Caco-2 (cell line): ENCODE measurements around the gene PAM. TPM values are rescaled to one million over a fixed set of nuclear protein-coding genes. Genes with fewer than 3 reads are reported as not detected.
A peak's percentile ranks its signal among the peaks of the same experiment; 100 is the strongest.

Source experiments
- BruUV-seq: library from RNA; stranded (reverse); fragments of 400-500 nt; replicated peaks from 2 replicates; lab custom pipeline; 2021; lab: Mats Ljungman, UMichigan
- CTCF ChIA-PET: fragments of 300-600 bp; sonication (Branson Sonifier 250); formaldehyde crosslinking; loops from one replicate; lab custom pipeline; 2022; ENCODE audit warnings: antibody characterized with exemption; lab: Charles Lee
- POLR2A ChIA-PET: fragments of 300-600 bp; sonication (Branson Sonifier 250); formaldehyde crosslinking; loops from one replicate; lab custom pipeline; 2022; ENCODE audit warnings: antibody characterized with exemption; lab: Charles Lee
- DNase-seq, 2 experiments: peaks; one replicate each; pipeline versions ENCODE4 v3.0.0 to v3.0.0-alpha.2; 2020 to 2022
- H3K27me3 ChIP-seq: replicated peaks from 2 replicates; pipeline ENCODE4 v1.6.0; 2011; ENCODE audit warnings: low read length; ENCODE audit not compliant: control insufficient read depth, insufficient read depth
- H3K36me3 ChIP-seq: 2 replicates; pipeline ENCODE4 v1.5.1; 2011; ENCODE audit warnings: low read length; ENCODE audit not compliant: control insufficient read depth, insufficient read depth
- H3K4me1 ChIP-seq: fragments of 250-450 bp; sonication (Bioruptor Pico); 2 replicates; pipeline ENCODE4 v1.5.1; 2020; ENCODE audit warnings: mild to moderate bottlenecking
- H3K4me3 ChIP-seq: 2 replicates; pipeline ENCODE4 v1.5.1; 2011; ENCODE audit warnings: low read depth, mild to moderate bottlenecking, control low read depth, low read length
- H3K9me3 ChIP-seq: fragments of 250-450 bp; sonication (Bioruptor Pico); 2 replicates; pipeline ENCODE4 v1.5.1; 2020; ENCODE audit warnings: mild to moderate bottlenecking, moderate library complexity
- H3K27ac Mint-ChIP-seq: one replicate; pipeline ENCODE4 v1.8.0; 2022; ENCODE audit warnings: mixed read lengths; ENCODE audit not compliant: unreplicated experiment
- H3K27me3 Mint-ChIP-seq: one replicate; pipeline ENCODE4 v1.8.0; 2022; ENCODE audit warnings: mixed read lengths; ENCODE audit not compliant: insufficient read depth, unreplicated experiment
- H3K36me3 Mint-ChIP-seq: one replicate; pipeline ENCODE4 v1.8.0; 2022; ENCODE audit warnings: mild to moderate bottlenecking, mixed read lengths; ENCODE audit not compliant: insufficient read depth, unreplicated experiment
- H3K4me1 Mint-ChIP-seq: one replicate; pipeline ENCODE4 v1.8.0; 2022; ENCODE audit warnings: low read depth, mixed read lengths; ENCODE audit not compliant: unreplicated experiment
- H3K4me3 Mint-ChIP-seq: one replicate; pipeline ENCODE4 v1.8.0; 2022; ENCODE audit warnings: mild to moderate bottlenecking, moderate library complexity, mixed read lengths; ENCODE audit not compliant: unreplicated experiment
- H3K9me3 Mint-ChIP-seq: one replicate; pipeline ENCODE4 v1.8.0; 2022; ENCODE audit warnings: mixed read lengths; ENCODE audit not compliant: unreplicated experiment
- intact Hi-C: fragments of 100-400 bp; cut with micrococcal nuclease; formaldehyde crosslinking; loops from one replicate; pipeline ENCODE4 v1.10.0; 2022; ENCODE audit not compliant: unreplicated experiment
- total RNA-seq: library from RNA; stranded (reverse); gene quantifications from 2 replicates; pipeline ENCODE4 v1.2.3, GENCODE V29; 2022
- TF ChIP-seq, protein P1 (sequence below), 2 experiments: fragments of 200-600 bp in 1 of 2; IDR thresholded peaks; 1 replicate in 1 of 2; 2 replicates in 1 of 2; pipeline versions ENCODE4 v1.5.1 to v1.8.0; 2011 to 2022; ENCODE audit warnings: antibody characterized with exemption in 1 of 2, control low read depth in 1 of 2, inconsistent platforms in 1 of 2, low read depth in 1 of 2, low read length in 1 of 2, mild to moderate bottlenecking in 1 of 2, moderate library complexity in 1 of 2; ENCODE audit not compliant: insufficient read depth in 1 of 2, severe bottlenecking in 1 of 2, unreplicated experiment in 1 of 2

PAM gene
- total RNA-seq, 1 experiment from 2014 or later: 48.0 TPM

GRCh38 chr5:102866237-102866600, 111.1 kb downstream of the PAM start:
- no peaks in the 10 kb centered on the region for H3K4me1 ChIP-seq
- BruUV-seq: TSS peak; percentile 11
- peaks cover 6% of the 10 kb centered on the region for H3K4me1 Mint-ChIP-seq
- peaks cover 2% of the 10 kb centered on the region for H3K27me3 Mint-ChIP-seq
- peak in 1 of 2 experiments; percentile 3 for DNase-seq
- TF ChIP-seq, protein P1, sequence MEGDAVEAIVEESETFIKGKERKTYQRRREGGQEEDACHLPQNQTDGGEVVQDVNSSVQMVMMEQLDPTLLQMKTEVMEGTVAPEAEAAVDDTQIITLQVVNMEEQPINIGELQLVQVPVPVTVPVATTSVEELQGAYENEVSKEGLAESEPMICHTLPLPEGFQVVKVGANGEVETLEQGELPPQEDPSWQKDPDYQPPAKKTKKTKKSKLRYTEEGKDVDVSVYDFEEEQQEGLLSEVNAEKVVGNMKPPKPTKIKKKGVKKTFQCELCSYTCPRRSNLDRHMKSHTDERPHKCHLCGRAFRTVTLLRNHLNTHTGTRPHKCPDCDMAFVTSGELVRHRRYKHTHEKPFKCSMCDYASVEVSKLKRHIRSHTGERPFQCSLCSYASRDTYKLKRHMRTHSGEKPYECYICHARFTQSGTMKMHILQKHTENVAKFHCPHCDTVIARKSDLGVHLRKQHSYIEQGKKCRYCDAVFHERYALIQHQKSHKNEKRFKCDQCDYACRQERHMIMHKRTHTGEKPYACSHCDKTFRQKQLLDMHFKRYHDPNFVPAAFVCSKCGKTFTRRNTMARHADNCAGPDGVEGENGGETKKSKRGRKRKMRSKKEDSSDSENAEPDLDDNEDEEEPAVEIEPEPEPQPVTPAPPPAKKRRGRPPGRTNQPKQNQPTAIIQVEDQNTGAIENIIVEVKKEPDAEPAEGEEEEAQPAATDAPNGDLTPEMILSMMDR (IDR thresholded peaks at IDR 0.05; ENCODE audit: insufficient read depth in 1 of 2, low read depth in 1 of 2, low read length in 1 of 2, severe bottlenecking in 1 of 2, unreplicated experiment in 1 of 2): no peak
- H3K4me3 Mint-ChIP-seq: peak overlapping the region; percentile 74
- no peak overlapping the region for H3K27ac Mint-ChIP-seq
- intact Hi-C loops: no loop called here
- no peaks in the 10 kb centered on the region for H3K27me3 ChIP-seq
- H3K36me3 ChIP-seq: no peaks in the 10 kb centered on the region
- no peaks in the 10 kb centered on the region for H3K9me3 Mint-ChIP-seq
- POLR2A ChIA-PET: no interaction called here
- no peaks in the 10 kb centered on the region for H3K9me3 ChIP-seq
- peak overlapping the region; percentile 60 for H3K4me3 ChIP-seq
- CTCF ChIA-PET: no interaction called here
- peaks cover 11% of the 10 kb centered on the region for H3K36me3 Mint-ChIP-seq

DNA sequence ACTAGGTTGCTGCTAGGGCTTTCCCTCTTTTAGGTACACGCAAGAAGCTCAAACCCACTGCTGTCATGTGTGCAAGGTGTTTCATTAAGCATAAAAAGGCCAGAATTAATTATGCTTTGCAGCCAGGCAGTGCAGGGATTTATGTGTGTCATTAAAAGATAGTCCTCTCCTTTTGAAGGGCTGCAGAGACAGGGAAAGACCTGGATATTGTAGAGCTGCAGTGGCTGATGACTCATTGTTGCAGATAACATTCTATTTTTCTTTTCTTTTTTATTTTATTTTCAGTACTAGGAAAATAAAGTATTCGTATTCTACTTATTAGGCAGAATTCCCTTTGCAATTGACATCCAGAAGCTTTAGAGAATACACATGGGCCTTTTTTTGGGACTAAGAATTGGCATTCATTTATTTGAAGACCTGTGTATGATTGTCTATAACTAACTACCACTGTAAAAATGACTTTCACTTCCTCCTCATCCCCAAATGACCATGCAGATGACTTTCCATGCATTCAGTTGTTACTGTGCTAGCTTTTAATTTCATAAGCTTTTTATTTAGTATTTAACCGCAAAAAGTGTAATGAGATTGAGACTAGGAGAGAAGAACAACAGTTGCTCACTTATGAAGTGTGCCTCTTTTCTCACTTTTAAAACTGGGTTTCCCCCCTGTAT, 113.0 kb downstream of the PAM start:
- POLR2A ChIA-PET: no interaction called here
- Histone ChIP-seq H3K27me3 (no peaks in the 10 kb centered on the region), H3K4me1 (no peaks in the 10 kb centered on the region), H3K4me3 (no peak overlapping the region), H3K36me3 (no peaks in the 10 kb centered on the region), H3K9me3 (no peaks in the 10 kb centered on the region)
- no peak overlapping the region for H3K4me3 Mint-ChIP-seq
- peaks cover 6% of the 10 kb centered on the region for H3K4me1 Mint-ChIP-seq
- CTCF ChIA-PET: no interaction called here
- H3K9me3 Mint-ChIP-seq: no peaks in the 10 kb centered on the region
- peaks cover 2% of the 10 kb centered on the region for H3K27me3 Mint-ChIP-seq
- intact Hi-C loops: no loop called here
- TF ChIP-seq, protein P1 (IDR thresholded peaks at IDR 0.05; ENCODE audit: insufficient read depth in 1 of 2, low read depth in 1 of 2, low read length in 1 of 2, severe bottlenecking in 1 of 2, unreplicated experiment in 1 of 2): no peak
- BruUV-seq: no TSS peak
- peaks cover 11% of the 10 kb centered on the region for H3K36me3 Mint-ChIP-seq
- no peak for DNase-seq
- H3K27ac Mint-ChIP-seq: no peak overlapping the region

DNA sequence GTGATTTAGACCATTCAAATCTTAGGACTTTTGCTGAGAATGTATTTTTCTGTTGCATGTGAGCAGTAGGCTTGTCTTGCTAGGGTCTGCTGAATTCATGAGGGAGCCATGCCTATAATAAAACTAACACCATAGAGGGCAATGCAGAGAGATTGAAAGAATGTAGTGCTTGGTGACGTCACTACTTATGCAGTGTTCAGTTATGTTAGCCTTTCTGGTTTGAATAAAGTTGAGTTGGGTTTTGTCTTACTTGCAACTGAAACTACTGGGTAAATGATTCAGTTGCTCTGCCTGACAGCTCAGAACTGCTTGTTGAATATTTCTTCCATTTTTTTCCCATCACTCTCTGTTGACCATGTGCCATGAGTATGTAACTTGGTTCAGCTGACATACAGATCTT, 114.1 kb downstream of the PAM start:
- no peak for DNase-seq
- no peak overlapping the region for H3K4me3 ChIP-seq
- no TSS peak for BruUV-seq
- H3K9me3 Mint-ChIP-seq: no peaks in the 10 kb centered on the region
- ChIA-PET POLR2A (no interaction called here), CTCF (no interaction called here)
- peaks cover 6% of the 10 kb centered on the region for H3K4me1 Mint-ChIP-seq
- H3K27me3 Mint-ChIP-seq: peaks cover 2% of the 10 kb centered on the region
- no peak overlapping the region for H3K27ac Mint-ChIP-seq
- TF ChIP-seq, protein P1 (IDR thresholded peaks at IDR 0.05; ENCODE audit: insufficient read depth in 1 of 2, low read depth in 1 of 2, low read length in 1 of 2, severe bottlenecking in 1 of 2, unreplicated experiment in 1 of 2): no peak
- H3K4me1 ChIP-seq: no peaks in the 10 kb centered on the region
- no peaks in the 10 kb centered on the region for H3K36me3 ChIP-seq
- intact Hi-C loops: no loop called here
- no peak overlapping the region for H3K4me3 Mint-ChIP-seq
- no peaks in the 10 kb centered on the region for H3K9me3 ChIP-seq
- H3K27me3 ChIP-seq: no peaks in the 10 kb centered on the region
- H3K36me3 Mint-ChIP-seq: peaks cover 11% of the 10 kb centered on the region
